ENCODE results near the gene LYPD8.

The LYPD8 gene

GRCh38 chr1:248697907-248698306 is 57.7 kb downstream of the LYPD8 start:
- DNase-seq (ENCODE audit: low read depth): no peak

- DNase-seq (ENCODE audit: low read depth): no peak
Measured at GRCh38 chr1:248696774-248697173, 58.8 kb downstream of the LYPD8 start.

GRCh38 chr1:248696261-248696660 is 59.3 kb downstream of the LYPD8 start:
- no peak for DNase-seq (ENCODE audit: low read depth)

DNA sequence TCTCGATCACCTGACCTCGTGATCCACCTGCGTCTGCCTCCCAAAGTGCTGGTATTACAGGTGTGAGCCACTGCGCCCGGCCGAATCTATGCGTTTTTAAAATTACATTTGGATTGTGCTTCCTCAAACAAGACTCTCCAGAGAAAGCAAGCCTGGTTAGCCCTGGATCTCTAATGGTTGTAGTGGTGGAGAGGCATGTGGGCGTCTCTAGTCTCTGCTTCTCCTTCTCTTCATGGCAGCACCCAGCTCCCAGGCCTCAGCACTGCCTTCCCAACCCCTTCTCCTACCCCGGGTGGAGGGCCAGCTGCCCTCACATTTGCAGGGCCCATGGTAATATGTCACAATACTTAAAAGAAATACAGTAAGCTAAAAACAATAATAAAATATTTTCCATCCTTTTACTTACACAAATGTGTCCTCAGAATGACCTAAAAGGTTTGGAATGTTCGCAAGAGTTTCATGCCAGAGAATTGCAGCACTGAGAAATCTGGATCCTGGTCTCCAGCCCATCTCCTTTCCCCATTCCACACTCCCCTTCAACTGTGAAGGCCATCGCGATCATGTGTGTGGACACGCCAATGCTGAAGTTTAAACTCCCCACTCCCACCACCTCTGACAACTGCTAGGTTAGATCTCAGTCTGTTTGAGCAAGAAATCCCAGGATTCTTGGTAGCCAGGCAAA is 60.0 kb downstream of the LYPD8 start:
- no peak for DNase-seq (ENCODE audit: low read depth)

DNA sequence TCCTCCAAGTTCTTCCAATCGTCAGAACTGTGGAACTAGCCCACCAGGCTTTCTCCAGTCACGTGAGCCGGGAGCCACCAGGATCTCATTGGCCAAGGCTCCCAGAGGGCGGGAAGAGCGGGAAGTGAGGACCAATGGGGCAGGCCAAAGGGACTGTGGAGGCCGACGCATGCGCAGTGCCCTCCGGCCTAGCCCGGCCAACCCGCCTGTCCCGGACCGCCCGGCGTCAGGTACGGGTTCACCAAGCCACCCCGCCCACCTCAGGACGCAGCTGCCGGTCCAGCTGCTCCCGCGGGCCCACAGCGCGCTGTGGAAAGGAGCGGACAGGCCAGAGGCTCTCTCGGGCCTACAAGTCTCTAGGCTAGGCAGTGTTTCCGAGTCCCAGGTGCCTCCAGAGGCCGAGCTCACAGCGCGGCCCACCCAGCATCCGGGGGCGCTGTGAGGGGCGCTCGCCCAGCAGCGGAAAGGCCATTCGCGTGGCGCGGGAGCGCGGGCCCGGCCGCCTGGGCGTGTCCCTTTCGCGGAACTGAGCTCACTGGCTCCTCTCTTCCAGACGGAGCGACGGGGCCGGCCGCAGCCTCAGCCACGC is 63.9 kb downstream of the LYPD8 start:
- DNase-seq (ENCODE audit: low read depth): no peak

All from activated T-helper 9 cell treated with anti-CD3 and anti-CD28 coated beads, Interleukin-2, amount 50 U/mL, for 16 hours (primary cell).